GM18508 (cell line): ENCODE results near the gene CTPS2.
"Not testable (repeated sequence)": the region's sequence is repeated elsewhere in the genome, so short reads cannot be mapped to it uniquely, and the experiment has no call there.

Source experiments
- ATAC-seq: cut with Tn5 transposase; IDR thresholded peaks from one replicate; pipeline ENCODE4 v1.9.1; 2021; ENCODE audit warnings: moderate number of reproducible peaks; ENCODE audit not compliant: insufficient read depth, unreplicated experiment

CTPS2 gene

DNA sequence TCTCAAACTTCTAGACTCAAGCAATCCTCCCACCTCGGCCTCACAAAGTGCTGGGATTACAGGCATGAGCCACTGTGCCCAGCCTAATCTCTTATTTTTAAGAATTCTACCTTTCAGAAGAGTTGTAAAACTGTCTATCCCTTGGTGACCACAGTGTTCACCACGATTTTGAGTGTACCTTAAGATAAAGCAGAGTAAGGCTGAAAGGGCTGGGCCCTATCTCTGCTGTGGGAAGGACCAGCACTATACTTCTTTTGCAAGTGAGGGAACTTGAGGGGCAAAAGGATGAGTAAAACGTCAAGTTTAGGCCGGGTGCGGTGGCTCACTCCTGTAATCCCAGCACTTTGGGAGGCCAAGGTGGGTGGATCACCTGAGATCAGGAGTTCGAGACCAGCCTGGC is 4.0 kb upstream of the CTPS2 start:
- ATAC-seq = not testable (repeated sequence)

DNA sequence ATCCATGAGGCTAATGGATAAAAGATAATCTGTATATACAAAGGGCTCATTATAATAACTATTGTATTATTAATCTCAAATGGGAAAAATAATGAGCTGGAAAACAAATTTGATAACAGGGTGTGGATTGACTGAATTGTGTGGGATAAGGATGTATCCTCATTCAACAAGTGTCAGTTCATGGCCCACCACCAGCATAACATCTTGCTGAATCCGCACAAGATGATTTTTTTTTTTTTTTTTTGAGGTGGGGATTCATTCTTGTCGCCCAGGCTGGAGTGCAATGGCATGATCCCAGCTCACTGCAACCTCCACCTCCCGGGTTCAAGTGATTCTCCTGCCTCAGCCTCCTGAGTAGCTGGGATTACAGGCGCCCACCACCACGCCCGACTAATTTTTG is 3.2 kb upstream of the CTPS2 start:
- ATAC-seq = not testable (repeated sequence)

DNA sequence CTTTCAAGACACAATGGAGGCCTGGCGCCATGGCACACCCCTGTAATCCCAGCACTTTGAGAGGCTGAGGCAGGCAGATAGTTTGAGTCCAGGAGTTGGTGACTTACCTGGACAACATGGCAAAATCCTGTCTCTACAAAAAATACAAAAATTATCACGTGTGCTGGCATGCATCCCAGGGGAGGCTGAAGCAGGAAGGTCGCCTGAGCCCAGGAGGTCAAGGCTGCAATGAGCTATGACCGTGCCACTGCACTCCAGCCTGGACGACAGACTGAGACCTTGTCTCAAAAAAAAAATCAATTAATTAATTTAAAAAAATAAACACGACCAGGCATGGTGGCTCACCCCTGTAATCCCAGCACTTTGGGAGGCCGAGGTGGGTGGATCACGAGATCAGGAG is 2.0 kb upstream of the CTPS2 start:
- ATAC-seq = no peak

DNA sequence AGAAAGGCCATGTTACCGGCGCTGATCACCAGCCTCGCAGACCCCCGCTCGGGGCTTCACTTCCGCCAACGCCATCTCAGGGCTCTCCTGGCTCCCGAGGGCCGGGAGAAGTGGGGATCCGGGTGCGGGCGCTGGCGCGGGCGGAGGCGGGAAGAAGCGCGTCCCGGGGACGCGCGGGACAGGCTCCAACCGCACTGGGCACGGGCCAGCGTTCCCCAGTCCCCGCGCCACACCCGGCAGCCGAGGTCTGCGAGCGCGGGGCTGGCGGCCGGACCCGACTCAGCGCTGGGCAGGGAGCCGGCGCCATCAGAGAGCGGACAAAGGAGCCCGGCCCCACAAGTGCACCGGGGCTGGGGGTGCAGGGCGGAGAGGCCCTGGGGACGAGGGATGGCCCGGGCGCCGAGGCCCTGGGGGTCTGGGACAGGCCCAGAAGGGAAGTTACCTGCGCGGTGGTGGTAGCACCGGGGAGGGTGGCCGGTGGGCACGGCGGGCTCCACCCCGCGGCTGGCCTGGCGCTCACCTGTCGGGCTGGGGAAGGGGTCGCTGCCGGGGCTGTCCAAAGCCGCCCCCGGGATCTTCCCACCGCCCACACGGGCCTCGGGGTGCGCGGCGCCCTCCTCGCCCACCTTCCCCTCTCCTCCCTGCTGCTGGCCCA is 449 bp downstream of the CTPS2 start:
- ATAC-seq = no peak

DNA sequence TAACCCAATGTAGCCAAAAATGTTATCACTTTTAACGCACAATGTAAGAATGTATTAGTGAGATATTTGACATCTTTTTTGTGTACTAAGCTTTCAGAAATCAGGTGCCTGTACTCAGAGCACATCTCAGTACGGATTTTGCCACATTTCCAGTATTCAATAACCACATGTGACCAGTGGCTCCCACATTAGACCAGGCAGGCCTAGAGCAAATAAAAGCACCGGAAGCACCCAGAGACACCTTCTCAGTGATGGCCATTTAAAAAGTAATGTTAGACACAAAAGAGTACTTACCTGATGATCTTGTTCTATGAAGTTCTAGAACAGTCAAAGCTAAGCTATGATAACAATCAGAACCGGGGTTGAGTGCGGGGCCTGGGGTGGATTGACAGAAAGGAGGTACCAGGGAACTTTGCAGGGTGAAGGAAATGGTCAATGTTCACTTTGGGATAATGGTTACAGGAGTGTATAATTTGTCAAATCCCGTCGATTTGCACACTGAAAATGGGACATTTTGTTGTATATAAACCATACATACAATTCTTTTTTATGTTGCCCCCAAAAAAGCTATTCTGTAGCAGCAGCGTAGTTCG is 1.2 kb downstream of the CTPS2 start:
- no peak for ATAC-seq

DNA sequence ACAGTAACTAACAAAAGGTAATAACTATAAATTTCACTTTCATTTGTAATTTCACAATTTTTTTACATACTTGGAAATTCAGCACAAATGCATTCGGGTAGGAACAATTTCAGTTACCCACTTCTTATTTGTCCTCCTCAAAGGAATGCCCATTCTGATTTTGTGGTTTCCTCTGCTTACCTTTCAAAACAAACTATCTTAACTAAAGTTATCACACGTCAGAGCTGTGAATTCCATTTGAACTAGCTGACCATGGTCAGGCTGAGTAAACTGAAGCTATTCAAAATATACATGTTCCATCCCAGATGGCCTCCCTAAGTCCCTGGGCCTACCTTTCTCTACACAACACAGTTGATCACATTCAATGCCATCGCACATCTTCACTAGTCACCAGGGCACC is 4.5 kb downstream of the CTPS2 start:
- ATAC-seq = no peak

DNA sequence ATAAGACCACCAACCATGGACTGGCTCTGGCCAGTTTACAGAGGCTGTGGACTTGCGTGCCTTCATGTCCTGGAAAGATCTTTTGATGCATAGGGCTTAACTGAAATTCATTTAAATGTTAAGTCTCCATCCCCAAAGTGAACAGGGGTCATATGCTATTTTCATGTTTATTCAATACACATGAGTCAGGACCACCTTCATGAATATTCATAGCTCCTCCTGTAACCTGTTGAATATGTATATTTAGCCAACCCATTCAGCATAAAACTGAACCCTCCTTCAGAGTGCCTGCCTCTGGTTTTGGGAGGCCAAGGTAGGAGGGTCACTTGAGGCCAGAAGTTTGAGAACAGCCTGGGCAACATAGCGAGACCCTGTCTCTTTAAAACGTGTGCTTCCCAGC is 7.1 kb downstream of the CTPS2 start:
- no peak for ATAC-seq

DNA sequence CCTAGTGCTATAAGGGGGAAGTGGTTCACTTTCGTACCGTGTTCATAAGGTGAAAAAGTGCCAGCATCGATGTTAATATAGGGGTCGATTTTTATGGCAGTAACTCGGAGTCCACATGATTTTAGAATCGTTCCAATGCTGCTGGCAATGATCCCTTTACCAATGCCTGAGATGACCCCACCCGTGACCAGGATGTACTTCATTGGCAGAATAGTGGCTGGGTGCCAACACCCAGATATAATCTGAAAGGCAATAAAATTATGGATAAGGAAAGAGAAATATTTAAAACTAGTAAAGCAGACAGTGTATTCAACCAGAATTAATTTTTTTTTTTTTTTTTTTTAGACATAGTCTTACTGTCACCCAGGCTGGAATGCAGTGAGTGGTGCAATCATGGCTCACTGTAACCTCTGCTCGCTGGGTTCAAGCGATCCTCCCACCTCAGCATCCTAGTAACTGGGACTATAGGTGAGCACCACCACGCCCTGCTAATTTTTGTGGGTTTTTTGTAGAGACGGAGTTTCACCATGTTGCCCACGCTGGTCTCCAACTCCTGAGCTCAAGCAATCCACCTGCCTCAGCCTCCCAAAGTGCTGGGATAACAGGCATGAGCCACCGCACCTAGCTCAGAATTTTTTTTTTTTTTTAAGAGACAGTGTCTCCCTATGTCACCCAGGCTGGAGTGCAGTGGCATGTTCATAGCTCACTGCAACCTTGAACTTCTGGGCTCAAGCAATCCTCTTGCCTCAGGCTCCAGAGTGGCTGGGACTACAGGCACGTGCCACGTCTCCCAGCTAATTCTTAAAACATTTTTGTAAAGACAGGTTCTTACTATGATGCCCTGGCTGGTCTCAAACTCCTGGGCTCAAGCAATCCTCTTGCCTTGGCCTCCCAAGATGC is 9.5 kb downstream of the CTPS2 start:
- no peak for ATAC-seq

DNA sequence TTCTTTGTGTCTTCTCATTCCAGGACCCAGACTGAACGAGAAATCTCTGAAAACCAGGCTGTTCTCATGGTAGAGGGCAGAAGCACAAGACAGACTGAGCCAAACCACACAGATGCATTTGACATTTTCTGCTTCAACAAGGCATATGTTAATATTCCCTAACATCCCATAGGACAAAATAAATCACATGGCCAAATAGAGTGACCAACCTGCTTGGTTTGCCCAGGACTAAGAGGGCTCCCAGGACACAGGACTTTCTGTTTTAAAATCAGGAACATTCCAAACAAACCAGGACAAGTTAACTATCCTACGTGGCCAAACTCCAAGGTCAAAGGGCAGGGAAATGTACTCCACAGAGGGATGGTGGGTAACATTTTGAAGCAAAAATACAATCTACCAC is 11.7 kb downstream of the CTPS2 start:
- no peak for ATAC-seq

DNA sequence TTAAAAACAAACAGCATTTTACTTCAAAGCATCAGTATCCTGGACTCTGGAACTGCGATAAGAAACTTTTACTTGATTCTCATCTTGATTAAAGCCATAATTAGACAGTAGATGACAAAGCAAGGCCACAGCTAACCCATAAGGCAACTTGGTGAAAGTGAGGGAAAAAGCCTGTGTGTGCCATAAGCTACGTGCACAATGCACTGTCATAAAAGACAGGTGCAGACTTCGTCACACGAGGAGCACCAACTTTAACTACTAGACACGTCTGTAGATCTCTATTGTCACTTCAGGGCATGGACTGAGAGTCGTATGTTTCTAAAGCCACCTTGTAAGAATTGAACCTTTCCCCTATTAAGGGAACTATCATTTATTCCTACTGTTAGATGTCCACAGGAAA is 13.1 kb downstream of the CTPS2 start:
- ATAC-seq = no peak

DNA sequence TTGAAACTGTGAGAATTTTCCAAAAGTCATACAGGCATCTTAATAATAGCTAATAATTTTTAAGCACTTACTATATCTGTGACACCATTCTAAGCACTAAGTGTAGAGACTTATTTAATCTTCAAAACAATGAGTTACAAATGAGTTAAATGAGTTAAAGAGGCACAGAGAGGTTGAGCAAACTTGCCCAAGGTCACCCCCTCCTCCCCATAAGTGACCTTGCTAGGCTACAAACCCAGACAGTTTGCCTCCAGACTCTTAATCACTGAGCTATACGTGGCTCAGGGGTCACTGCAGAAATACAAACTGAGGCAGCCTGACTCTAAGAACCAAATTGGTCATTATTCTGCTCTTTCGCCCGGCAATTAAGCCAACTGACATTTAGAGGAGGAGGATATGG is 15.5 kb downstream of the CTPS2 start:
- ATAC-seq = no peak

DNA sequence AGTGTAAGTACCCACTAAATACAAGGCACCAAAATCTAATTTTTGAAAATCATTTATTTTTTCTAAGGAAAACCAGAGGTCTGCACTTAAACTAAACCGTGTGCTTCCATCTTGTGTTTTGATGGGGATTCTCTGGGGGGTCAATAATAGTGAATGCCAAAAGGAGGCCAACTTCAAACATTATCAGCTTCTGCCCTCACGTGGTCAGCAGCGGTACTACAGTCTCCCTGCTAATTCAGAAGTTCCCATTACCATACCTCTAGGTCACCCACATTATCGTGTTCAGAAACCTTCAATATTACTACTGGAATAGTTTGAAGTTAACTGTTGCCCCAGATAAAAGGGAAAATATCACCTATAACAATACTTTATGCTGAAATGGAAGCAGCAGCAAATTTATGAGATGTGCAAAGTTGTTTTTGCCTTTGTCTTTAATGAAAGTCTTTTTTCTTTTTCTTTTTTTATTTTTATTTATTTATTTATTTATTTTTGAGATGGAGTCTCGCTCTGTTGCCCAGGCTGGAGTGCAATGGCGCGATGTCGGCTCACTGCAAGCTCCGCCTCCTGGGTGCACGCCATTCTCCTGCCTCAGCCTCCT is 17.3 kb downstream of the CTPS2 start:
- ATAC-seq = no peak

DNA sequence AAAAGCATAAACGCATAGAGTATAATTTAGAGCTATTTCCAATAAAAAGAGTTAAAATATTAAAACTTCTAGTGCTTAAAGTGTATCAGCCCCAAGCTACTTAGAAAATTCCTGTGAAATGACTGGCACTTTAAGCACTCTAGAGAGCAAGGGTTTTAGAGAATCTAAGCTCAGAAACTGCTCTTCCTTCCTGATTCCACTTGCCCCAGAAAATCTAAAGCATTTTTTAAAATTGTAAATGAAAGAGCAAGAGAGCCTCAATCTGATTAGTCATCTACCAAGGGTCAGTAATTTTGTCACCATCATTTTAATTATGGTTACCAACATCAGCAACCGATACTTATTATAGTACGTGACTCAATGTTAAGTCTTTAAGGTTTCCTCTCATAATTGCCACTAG is 25.0 kb downstream of the CTPS2 start:
- ATAC-seq = no peak

DNA sequence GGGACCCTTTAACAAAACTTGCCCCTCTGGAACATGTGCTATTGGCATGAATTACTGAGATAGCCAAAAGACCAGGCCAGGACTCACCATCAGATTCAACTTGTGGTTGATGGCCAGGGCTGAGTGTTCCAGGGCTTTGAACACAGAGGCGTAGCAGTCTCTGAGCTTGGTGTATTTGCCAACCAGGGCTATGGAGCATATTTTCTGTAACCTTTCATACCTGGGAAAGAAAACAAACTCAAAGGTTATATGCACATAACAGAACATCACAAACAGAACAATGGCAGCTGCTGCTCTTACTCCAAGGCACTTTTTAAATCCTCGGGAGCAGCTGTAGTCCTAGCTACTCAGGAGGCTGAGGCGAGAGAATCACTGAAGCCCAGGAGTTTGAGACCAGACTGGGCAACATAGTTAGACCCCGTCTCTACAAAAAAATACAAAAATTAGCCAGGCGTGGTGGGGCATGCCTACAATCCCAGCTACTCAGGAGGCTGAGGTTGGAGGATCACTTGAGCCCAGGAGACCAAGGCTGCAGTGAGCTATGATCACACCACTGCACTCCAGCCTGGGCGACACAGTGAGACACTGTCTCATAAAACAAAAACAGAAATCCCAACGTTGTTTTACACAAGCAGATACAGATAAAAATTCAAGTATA is 29.3 kb downstream of the CTPS2 start:
- ATAC-seq = no peak

DNA sequence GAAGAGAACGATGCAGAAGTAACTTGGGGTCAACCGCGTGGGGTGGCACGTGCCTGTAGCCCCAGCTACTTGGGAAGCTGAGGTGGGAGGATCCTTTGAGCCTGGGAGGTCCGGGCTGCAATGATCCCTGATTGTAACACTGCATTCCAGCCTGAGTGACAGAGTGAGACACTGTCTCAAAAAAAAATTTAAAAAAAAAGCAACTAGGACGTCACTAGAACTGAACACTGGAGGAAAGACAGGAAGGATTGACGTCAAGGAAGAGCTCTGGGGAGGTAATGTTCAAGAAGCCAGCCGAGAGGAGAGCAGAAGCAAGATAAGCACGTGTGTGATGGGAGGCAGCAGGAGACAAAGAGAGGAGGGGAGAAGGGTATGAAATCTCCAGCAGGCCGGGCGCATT is 33.8 kb downstream of the CTPS2 start:
- ATAC-seq = no peak

DNA sequence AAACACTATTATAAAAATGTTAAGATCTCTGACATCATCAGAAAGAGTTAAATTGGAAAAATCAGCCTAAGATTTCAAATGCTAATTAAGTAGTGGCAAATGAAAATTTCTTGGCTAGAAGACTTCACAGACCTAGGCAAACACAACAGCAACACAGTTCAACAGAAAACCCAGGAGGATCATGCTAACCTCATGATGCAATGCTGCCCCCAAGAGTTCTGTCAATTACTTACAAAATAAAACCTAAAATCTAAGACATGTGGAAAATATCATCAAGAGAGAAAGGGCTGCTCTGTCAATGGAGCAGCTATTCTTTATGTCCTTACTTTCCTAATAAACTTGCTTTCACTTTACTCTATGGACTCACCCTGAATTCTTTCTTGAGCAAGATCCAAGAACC is 41.5 kb downstream of the CTPS2 start:
- ATAC-seq = no peak

DNA sequence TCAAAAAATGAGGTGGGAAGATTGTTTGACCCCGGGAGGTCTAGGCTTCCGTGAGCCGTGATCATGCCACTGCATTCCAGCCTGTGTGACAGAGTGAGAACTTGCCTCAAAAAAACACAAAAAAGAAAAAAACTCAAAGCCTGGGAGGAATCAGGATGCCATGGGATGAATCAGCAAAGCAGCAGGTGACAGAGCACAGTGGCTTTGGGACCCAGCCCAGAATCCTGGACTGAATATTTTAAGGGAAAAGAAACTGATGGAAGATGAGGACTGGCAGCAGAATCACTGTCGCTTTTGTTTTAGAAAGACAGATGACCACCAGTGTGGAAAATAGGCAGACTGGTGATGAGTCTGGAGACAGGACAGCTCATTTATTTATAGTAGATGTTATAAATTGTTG is 45.9 kb downstream of the CTPS2 start:
- ATAC-seq = no peak

DNA sequence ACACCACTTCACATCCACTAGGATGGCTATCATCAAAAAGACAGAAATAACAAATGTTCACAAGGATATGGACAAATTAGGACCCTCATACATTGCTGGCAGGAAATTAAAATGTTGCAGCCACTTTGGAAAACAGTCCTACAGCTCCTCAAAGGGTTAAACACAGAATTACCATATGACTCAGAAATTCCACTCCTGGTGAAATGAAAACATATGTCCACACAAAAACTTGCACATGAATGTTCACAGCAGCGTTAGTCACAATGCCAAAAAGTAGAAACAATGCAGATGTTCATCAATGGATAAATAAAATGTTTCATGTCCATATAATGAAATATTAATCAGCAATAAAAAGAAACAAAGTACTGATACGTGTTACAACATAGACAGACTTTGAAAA is 47.4 kb downstream of the CTPS2 start:
- ATAC-seq = no peak

DNA sequence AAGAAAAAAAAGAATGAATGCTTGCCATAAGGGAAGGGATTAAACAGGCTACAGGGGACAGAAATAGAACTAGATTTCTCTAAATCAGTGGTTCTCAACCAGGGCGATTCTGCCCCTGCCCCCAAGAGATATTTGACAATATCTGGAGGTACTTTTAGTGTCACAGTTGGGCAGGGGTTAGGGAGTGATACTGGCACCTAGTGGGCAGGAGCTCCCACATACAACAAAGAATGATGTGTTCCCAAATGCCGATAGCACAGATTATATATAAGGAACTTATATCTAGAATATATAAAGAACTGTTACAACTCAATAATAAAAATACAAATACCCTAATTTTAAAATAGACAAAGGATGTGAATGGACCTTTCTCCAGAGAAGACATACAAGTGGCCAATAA is 47.8 kb downstream of the CTPS2 start:
- ATAC-seq = no peak

DNA sequence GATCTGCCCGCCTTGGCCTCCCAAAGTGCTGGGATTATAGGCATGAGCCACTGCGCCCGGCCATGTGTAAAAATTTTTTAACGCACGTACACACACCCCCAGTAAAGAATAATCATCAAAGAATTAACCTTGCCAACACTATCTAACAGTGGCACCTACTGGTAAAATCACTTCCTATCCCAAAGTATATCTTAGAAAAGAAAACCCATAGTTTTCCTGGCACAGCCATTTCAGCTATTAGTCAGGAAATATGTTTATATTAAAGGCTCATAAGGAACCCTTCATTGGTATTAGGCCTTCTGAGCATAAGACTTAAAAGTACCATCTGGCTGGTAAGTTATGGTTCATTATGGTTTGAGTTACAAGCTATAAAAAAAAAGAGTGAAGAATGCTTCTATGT is 48.4 kb downstream of the CTPS2 start:
- no peak for ATAC-seq

DNA sequence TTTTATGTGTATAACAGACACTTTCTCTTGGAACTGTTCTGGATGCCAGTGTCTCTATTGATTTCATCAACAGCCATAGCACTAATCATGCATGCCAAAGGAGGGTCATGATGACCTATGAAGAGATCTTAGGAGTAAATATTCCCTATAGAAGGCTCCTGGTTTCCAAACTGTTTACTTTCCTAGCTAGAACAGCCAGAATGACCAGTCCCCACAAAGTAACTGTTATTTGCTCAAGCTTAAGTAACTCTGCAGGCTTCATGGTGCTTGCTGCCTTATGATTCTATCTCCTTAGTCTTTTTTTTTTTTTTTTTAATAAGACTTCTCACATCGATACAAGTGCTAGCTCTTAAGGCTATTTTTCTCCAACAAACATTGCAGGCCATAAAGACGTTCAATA is 50.1 kb downstream of the CTPS2 start:
- no peak for ATAC-seq
